WTC11 (cell line): ENCODE measurements around the gene NDUFB10. TPM values are rescaled to one million over a fixed set of nuclear protein-coding genes. Genes with fewer than 3 reads are reported as not detected.

Experiments
- AFF4 ChIP-seq: sonication (generic); formaldehyde crosslinking; IDR thresholded peaks from 2 replicates; pipeline ENCODE4 v1.8.1; 2023; ENCODE audit warnings: mild to moderate bottlenecking, missing genetic modification reagents, borderline replicate concordance
- ETV6 ChIP-seq: sonication (generic); formaldehyde crosslinking; IDR thresholded peaks from 2 replicates; pipeline ENCODE4 v1.8.1; 2022; ENCODE audit warnings: mild to moderate bottlenecking, missing genetic modification reagents
- HMGXB4 ChIP-seq: sonication (generic); formaldehyde crosslinking; IDR thresholded peaks from 2 replicates; pipeline ENCODE4 v1.8.1; 2023; ENCODE audit warnings: mild to moderate bottlenecking, moderate library complexity, missing genetic modification reagents
- NFATC4 ChIP-seq: fragments of 250-450 bp; sonication (Bioruptor Pico); IDR thresholded peaks from 2 replicates; pipeline ENCODE4 v1.9.0; 2021; ENCODE audit warnings: mild to moderate bottlenecking
- RELA ChIP-seq: sonication (generic); formaldehyde crosslinking; IDR thresholded peaks from 2 replicates; pipeline ENCODE4 v1.8.1; 2022; ENCODE audit warnings: missing genetic modification reagents, mild to moderate bottlenecking, borderline replicate concordance
- RORB ChIP-seq: fragments of 250-450 bp; sonication (Bioruptor Pico); IDR thresholded peaks from 2 replicates; pipeline ENCODE4 v1.9.0; 2021; ENCODE audit warnings: mild to moderate bottlenecking
- ZNF138 ChIP-seq: sonication (generic); formaldehyde crosslinking; conservative IDR thresholded peaks from 2 replicates; pipeline ENCODE4 v1.8.1; 2022; ENCODE audit warnings: mild to moderate bottlenecking, moderate library complexity, missing genetic modification reagents
- ZNF263 ChIP-seq: sonication (generic); formaldehyde crosslinking; IDR thresholded peaks from 2 replicates; pipeline ENCODE4 v1.8.1; 2022; ENCODE audit warnings: low read depth, mild to moderate bottlenecking, moderate library complexity, missing genetic modification reagents
- ZNF423 ChIP-seq: fragments of 250-450 bp; sonication (Bioruptor Pico); IDR thresholded peaks from 2 replicates; pipeline ENCODE4 v2.1.2; 2022; ENCODE audit warnings: mild to moderate bottlenecking, moderate library complexity
- total RNA-seq: library from RNA; stranded (reverse); gene quantifications from 3 replicates; pipeline ENCODE4 v1.2.3, GENCODE V29; 2021
- TF ChIP-seq, protein P1 (sequence below): sonication (generic); formaldehyde crosslinking; IDR thresholded peaks from 2 replicates; pipeline ENCODE4 v1.8.1; 2023; ENCODE audit warnings: mild to moderate bottlenecking, missing genetic modification reagents
- TF ChIP-seq, protein P2 (sequence below): sonication (generic); formaldehyde crosslinking; IDR thresholded peaks from 2 replicates; pipeline ENCODE4 v1.8.0; 2022; ENCODE audit warnings: mild to moderate bottlenecking, missing genetic modification reagents
- TF ChIP-seq, protein P3 (sequence below): fragments of 250-450 bp; sonication (Bioruptor Pico); IDR thresholded peaks from 2 replicates; pipeline ENCODE4 v1.9.0; 2021; ENCODE audit warnings: mild to moderate bottlenecking
- TF ChIP-seq, protein P4 (sequence below): fragments of 250-450 bp; sonication (Bioruptor Pico); conservative IDR thresholded peaks from 2 replicates; pipeline ENCODE4 v1.9.0; 2021; ENCODE audit warnings: mild to moderate bottlenecking

NDUFB10 gene
- total RNA-seq, 1 experiment from 2014 or later: 228 TPM

DNA sequence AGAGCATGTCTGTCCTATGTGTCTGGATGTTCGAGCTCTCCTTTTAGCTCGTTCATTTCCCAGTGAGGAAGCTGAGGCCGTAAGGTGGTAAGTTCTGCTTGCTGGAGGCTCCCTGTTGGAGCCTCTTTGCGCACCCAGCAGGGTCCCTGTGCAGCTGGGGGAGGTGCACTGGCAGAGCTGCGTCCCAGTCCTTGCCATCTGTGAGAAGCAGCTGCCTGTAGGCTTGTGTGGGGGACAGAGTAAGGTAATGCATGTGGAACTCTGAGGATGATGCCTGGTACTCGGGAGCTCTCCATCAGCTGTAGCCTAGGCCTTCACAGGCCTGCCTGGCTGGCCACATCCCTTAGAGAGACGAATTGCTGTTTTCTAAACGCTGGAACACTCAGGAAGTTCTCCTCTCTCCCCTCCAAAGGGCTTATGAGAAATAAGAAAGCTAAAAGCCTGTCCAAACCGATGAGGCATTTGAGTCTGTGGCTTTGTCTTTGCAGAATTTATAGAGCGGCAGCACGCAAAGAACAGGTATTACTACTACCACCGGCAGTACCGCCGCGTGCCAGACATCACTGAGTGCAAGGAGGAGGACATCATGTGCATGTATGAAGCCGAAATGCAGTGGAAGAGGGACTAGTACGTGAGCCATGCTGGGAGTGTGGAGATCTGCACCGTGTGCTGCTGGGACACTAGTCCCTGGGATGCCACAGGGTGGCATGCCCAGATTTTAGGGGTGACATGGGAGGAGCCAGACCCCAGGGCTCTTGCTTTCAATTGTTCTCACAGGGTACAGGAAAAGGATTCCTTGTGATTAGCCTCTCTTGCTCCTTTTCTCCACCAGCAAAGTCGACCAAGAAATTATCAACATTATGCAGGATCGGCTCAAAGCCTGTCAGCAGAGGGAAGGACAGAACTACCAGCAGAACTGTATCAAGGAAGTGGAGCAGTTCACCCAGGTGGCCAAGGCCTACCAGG lies 1.6 kb downstream of the NDUFB10 start (continued):
- TF ChIP-seq, protein P1, sequence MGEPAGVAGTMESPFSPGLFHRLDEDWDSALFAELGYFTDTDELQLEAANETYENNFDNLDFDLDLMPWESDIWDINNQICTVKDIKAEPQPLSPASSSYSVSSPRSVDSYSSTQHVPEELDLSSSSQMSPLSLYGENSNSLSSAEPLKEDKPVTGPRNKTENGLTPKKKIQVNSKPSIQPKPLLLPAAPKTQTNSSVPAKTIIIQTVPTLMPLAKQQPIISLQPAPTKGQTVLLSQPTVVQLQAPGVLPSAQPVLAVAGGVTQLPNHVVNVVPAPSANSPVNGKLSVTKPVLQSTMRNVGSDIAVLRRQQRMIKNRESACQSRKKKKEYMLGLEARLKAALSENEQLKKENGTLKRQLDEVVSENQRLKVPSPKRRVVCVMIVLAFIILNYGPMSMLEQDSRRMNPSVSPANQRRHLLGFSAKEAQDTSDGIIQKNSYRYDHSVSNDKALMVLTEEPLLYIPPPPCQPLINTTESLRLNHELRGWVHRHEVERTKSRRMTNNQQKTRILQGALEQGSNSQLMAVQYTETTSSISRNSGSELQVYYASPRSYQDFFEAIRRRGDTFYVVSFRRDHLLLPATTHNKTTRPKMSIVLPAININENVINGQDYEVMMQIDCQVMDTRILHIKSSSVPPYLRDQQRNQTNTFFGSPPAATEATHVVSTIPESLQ (CRISPR knock-in tag): no peak
- TF ChIP-seq NFATC4: peak; percentile 96
- TF ChIP-seq AFF4: no peak
- TF ChIP-seq HMGXB4: no peak
- TF ChIP-seq, protein P2, sequence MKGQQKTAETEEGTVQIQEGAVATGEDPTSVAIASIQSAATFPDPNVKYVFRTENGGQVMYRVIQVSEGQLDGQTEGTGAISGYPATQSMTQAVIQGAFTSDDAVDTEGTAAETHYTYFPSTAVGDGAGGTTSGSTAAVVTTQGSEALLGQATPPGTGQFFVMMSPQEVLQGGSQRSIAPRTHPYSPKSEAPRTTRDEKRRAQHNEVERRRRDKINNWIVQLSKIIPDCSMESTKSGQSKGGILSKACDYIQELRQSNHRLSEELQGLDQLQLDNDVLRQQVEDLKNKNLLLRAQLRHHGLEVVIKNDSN (CRISPR knock-in tag): peak; percentile 11; the same call in 1 of the 2 replicates
- no peak for TF ChIP-seq RORB
- no peak for TF ChIP-seq ZNF263
- TF ChIP-seq ZNF138 (CRISPR knock-in tag): no peak
- no peak for TF ChIP-seq ETV6 (CRISPR knock-in tag)
- TF ChIP-seq RELA: no peak
- TF ChIP-seq, protein P3, sequence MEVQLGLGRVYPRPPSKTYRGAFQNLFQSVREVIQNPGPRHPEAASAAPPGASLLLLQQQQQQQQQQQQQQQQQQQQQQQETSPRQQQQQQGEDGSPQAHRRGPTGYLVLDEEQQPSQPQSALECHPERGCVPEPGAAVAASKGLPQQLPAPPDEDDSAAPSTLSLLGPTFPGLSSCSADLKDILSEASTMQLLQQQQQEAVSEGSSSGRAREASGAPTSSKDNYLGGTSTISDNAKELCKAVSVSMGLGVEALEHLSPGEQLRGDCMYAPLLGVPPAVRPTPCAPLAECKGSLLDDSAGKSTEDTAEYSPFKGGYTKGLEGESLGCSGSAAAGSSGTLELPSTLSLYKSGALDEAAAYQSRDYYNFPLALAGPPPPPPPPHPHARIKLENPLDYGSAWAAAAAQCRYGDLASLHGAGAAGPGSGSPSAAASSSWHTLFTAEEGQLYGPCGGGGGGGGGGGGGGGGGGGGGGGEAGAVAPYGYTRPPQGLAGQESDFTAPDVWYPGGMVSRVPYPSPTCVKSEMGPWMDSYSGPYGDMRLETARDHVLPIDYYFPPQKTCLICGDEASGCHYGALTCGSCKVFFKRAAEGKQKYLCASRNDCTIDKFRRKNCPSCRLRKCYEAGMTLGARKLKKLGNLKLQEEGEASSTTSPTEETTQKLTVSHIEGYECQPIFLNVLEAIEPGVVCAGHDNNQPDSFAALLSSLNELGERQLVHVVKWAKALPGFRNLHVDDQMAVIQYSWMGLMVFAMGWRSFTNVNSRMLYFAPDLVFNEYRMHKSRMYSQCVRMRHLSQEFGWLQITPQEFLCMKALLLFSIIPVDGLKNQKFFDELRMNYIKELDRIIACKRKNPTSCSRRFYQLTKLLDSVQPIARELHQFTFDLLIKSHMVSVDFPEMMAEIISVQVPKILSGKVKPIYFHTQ (CRISPR knock-in tag): peak; percentile 95
- no peak; the same call in 1 of the 2 replicates for TF ChIP-seq ZNF423 (CRISPR knock-in tag)
- TF ChIP-seq, protein P4, sequence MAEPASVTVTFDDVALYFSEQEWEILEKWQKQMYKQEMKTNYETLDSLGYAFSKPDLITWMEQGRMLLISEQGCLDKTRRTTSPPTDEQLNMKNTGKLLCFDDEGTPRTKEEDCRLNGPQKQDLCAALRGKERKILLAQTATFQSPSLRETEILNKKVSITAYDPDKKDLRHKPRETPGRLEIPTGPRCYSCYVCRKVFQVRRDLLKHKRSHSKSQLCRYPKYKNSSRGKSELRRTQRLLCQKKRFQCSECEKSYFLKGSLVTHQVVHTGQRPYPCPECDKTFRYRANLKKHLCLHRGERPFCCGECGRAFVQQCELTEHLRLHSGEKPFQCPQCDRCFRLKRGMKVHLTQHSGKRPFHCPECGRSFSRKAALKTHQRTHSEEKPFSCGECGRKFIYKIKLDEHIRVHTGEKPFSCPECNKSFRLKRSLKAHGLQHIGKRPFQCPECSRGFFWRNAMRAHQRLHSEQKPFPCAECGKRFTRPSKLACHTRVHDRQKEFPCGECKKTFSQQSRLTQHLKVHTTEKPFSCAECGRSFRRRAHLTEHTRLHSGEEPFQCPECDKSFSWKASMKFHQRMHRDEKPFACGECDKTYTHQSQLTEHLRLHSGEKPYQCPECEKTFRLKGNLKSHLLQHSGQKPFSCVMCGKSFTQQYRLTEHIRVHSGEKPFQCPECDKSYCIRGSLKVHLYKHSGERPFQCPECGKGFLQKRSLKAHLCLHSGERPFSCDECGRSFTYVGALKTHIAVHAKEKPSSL: peak; percentile 90
